Suprapubic skin (tissue), 3 donors: ENCODE measurements around the gene ERCC6L2.

Experiments
- POLR2A ChIP-seq, 2 donors: fragments of 450-650 bp; IDR thresholded peaks; one replicate each; pipeline ENCODE4 v1.6.1; 2017; ENCODE audit warnings: antibody characterized with exemption in 2 of 2, mild to moderate bottlenecking in 2 of 2, moderate library complexity in 2 of 2
- TF ChIP-seq, protein P1 (sequence below), 2 donors: fragments of 200-600 bp in 1 of 2; fragments of 450-650 bp in 1 of 2; sonication (generic) in 1 of 2; IDR thresholded peaks; one replicate each; pipeline ENCODE4 v1.5.1; 2016 to 2019; ENCODE audit warnings: antibody characterized with exemption in 2 of 2, mild to moderate bottlenecking in 1 of 2, moderate library complexity in 1 of 2

DNA sequence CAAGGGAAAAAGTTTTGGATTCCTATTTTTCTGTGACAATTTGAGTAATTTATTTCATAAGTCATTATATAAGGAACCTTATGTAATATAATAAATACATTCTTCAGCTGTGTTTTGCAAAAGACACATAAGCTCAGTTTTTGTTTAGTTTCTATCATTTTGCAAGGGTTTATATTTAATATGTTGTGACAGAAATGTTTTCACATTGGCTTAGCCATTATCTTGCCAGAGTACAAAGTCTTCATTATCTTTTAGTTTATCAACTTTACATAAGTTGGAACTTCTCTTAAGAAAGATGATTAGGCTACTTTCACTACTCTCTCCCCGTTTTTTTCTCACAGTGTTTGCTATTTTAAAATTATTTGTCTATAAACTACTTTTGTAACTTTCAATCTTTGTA lies 54.8 kb downstream of the ERCC6L2 start:
- no peak for TF ChIP-seq POLR2A (IDR thresholded peaks at IDR 0.05)
- TF ChIP-seq, protein P1, sequence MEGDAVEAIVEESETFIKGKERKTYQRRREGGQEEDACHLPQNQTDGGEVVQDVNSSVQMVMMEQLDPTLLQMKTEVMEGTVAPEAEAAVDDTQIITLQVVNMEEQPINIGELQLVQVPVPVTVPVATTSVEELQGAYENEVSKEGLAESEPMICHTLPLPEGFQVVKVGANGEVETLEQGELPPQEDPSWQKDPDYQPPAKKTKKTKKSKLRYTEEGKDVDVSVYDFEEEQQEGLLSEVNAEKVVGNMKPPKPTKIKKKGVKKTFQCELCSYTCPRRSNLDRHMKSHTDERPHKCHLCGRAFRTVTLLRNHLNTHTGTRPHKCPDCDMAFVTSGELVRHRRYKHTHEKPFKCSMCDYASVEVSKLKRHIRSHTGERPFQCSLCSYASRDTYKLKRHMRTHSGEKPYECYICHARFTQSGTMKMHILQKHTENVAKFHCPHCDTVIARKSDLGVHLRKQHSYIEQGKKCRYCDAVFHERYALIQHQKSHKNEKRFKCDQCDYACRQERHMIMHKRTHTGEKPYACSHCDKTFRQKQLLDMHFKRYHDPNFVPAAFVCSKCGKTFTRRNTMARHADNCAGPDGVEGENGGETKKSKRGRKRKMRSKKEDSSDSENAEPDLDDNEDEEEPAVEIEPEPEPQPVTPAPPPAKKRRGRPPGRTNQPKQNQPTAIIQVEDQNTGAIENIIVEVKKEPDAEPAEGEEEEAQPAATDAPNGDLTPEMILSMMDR (IDR thresholded peaks at IDR 0.05), result no peak
